Left kidney (tissue), 2 donors: Measurements from ENCODE around the gene MLLT10. TPM values are rescaled to one million over a fixed set of nuclear protein-coding genes. Genes with fewer than 3 reads are reported as not detected.
A peak's percentile ranks its signal among the peaks of the same experiment; 100 is the strongest.

Source experiments
- DNase-seq: peaks from one replicate; pipeline ENCODE4 v3.0.0-alpha.2; 2013
- polyA plus RNA-seq: library from polyadenylated mRNA; unstranded; fragments of 120-200 nt; gene quantifications from one replicate; pipeline ENCODE4 v1.2.1, GENCODE V29; 2013; ENCODE audit not compliant: insufficient read length

Gene MLLT10
- polyA plus RNA-seq, 1 donor: 56.9 TPM

DNA sequence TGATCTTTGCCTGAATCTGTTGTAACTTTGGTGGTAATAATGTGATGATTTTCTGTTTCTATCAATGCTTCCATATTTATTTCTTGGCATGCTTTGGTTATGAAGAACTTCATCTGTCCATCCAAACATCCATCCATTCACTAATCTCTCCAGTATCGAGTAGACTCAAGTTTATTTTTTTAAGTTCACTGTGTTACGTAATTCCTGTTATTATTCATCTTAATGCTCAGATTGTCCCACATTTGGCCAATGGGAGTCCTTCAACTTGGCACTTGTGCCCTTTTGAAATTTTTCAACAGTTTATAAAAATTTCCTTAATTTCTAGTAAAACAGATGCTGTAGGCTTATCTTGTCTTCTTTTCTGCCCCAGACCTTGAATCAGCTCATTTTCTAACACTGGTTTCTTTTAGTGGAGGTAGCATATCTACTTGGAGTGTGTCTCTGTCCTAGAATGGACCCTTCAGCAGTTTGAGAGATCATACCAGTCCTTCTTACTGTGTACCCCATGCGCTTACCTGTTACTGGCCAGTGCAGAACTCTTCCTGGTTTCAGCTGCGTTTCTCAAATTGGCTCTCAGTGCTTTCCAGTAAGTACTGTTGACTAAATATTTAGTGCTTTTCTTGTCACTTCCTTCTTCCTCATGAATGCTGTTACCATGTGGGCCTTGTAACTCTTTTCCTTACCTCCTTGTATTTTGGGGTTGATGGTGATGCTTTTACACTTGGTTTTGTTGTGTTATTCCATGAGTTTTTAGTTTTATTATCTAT is 100.8 kb downstream of the MLLT10 start:
- DNase-seq: no peak

GRCh38 chr10:21637795-21638194 is 103.8 kb downstream of the MLLT10 start:
- no peak for DNase-seq

DNA sequence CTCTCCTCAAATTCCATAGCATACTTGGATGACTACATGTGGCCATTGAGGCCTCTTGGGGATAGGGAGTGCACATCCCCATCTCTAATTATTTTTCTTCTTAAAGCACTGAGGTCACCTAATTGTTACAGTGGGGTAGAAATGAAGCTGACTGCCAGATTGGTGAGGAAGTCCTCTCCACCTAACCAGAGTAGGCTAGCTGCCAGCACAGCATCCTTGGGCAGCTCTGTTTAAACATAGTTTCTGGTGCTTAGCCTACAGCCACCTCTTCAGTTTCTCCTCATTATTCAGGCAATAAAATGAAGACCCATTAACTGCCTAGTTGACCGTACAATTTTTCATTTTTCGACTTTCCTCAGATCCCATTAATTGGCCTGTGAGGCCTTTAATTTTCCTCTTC is 104.6 kb downstream of the MLLT10 start:
- DNase-seq: no peak

- no peak for DNase-seq
Observed at GRCh38 chr10:21648040-21648439, 114.0 kb downstream of the MLLT10 start.

GRCh38 chr10:21649454-21649872 is 115.4 kb downstream of the MLLT10 start:
- DNase-seq: peak; percentile 6

DNA sequence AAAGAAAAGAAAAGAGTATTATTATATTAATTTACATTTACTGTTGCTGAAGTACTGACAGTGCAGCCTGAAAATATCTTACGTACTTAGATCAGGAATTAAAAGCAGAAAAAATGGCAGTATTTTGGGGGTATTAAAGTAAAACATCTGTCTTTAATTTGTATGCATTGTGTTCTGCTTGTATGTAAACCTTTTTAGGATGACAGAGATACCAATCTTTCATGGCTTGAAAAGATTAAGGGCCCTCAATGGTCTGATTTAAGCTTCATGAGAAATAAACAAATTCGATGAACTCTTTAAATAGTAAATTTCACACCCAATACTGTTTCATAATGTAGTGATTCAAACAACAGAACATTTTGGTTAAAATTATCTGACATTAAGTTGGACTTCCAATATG is 116.3 kb downstream of the MLLT10 start:
- no peak for DNase-seq

DNA sequence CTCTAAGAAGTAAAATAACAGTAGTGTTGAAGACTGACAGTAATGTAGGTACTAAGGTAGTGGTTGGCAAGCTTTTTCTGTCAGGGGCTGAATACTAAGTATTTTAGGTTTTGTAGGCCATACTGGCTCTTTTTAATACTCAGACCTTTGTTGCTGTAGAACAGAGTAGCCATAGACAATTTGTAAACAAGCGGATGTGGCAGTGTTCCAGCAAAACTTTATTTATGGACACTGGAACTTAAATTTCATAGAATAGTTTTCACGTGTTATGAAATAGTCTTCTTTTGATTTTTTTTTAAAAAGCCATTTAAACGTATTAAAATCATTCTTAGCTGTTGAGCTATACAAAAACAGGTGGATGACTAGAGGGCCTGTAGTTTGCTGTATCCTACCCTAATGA is 121.2 kb downstream of the MLLT10 start:
- DNase-seq: no peak

- no peak for DNase-seq
Observed at GRCh38 chr10:21655687-21656086, 121.7 kb downstream of the MLLT10 start.

DNA sequence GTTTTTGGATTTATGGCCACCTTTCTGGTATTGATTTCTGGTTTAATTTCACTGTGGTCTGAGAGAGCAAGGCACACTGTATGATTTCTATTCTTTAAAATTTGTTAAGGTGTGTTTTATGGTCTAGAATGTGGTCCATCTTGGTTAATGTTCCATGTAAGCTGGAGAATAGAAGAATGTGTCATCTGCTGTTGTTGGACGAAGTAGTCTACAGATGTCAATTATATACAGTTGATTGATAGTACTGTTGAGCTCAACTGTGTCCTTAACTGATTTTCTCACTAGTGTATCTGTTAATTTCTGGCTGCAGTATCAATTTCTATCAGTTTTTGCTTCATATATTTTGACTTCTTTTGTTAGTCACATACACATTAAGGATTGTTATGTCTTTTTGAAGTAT is 127.1 kb downstream of the MLLT10 start:
- no peak for DNase-seq

DNA sequence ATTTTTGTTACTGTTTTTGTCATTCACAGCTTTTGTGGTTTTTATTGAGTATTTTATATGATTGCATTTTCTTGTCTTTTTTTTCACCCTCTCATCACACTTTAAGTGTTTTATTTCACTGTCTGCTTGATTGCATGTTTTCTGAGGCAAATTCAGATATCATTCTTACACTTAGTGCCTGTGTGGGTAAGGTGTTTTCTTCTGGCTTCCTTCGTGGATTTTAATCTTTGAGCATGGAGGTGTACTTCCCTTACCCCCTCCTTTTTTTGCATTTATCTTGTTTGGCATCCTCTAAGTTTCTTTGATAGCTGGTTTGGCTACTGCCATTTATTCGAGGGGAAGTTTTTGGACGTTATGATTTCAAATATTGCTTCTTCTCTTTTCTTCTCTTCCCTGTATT is 127.9 kb downstream of the MLLT10 start:
- DNase-seq: no peak

- DNase-seq: no peak
Observed at GRCh38 chr10:21662635-21663034, 128.6 kb downstream of the MLLT10 start.

- DNase-seq: no peak
Observed at GRCh38 chr10:21668831-21669230, 134.8 kb downstream of the MLLT10 start.

- DNase-seq: no peak
Observed at GRCh38 chr10:21670391-21670790, 136.4 kb downstream of the MLLT10 start.

DNA sequence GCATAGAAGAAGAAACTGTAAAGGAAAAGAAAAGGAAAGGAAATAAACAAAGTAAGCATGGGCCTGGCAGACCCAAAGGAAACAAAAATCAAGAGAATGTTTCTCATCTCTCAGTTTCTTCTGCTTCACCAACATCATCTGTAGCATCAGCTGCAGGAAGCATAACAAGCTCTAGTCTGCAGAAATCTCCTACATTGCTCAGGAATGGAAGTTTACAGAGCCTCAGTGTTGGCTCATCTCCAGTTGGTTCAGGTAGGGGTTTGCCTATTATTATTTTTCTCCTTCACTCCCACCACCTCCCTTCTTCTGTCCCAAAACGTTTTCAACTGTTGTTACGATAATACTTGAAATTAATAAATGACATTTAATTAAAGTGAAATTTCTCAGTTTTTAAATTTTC is 139.6 kb downstream of the MLLT10 start:
- DNase-seq: no peak

DNA sequence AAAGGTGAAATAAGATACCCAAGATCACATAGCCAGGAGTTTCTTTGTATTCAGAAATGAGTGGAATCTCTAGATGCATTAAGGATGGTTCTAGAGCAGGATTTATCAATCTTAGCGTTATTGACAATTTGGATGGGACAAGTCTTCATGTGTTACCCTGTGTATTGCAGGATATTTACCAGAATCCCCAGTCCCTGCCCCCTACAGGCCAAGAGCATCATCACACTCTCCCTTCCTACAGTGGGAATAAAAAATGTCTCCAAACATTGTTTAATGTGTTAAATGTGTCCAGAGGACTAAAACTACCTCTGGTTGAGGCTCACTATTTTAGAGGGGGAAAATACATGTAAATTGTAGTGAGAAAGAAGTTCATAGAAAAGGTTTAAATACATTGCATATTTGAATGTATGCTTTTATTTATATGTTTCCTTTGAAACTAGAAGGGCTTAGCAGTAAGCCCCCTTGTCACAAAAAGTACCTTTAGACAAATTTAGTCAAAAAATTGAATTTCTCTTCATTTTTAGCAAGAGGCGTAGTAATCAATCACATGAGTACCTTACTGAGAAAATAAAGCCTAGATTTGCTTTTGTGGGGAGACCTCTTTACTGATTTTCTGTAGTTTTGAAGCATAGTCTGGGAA is 141.2 kb downstream of the MLLT10 start:
- DNase-seq: peak; percentile 6

- DNase-seq: no peak
Observed at GRCh38 chr10:21677551-21677950, 143.5 kb downstream of the MLLT10 start.

GRCh38 chr10:21681156-21681555 is 147.1 kb downstream of the MLLT10 start:
- no peak for DNase-seq

GRCh38 chr10:21687266-21688008 is 153.4 kb downstream of the MLLT10 start:
- no peak for DNase-seq

DNA sequence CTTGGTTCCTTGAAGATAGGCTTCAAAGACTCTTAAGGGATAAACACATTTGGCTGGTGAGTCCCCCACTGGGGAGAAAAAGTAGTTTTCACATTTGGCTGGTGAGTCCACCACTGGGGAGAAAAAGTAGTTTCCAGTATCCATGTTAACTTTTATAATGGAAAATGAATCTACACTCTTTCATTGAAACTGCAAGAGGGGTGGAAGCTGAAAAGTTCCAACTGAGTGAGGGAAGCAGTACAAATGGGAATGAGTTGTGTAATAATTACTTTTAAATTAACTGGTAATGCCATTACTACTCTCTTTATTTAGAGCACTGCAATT is 153.9 kb downstream of the MLLT10 start:
- DNase-seq: no peak

- no peak for DNase-seq
Observed at GRCh38 chr10:21688870-21689269, 154.8 kb downstream of the MLLT10 start.

GRCh38 chr10:21689881-21690280 is 155.8 kb downstream of the MLLT10 start:
- no peak for DNase-seq

- DNase-seq: no peak
Observed at GRCh38 chr10:21692916-21693315, 158.9 kb downstream of the MLLT10 start.

DNA sequence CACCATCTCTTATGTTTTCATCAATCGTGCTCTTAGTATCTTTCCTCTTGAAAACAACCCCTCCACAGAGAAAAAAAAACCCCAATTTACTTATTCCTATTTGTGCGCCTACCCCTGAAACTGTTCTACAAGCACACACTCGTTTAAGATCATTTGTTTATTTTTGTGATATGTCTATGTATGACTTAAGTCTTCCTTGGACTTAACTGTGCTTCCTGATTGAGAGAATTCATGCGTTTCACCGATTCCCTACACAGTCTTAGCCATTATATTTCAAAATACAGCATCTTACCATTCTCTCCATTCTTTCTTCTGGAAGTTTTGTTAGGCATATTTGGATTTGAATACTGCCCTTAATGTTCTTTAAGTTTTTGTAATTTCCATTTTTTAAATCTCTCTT is 159.4 kb downstream of the MLLT10 start:
- DNase-seq: no peak
